MCF 10A (cell line): ENCODE results near the gene TSSK6. TPM values are rescaled to one million over a fixed set of nuclear protein-coding genes. Genes with fewer than 3 reads are reported as not detected.

ENCODE experiments used
- BruUV-seq: library from RNA; stranded (reverse); fragments of 400-500 nt; replicated peaks from 2 replicates; lab custom pipeline; 2021; lab: Mats Ljungman, UMichigan
- CTCF ChIA-PET: fragments of 300-600 bp; sonication (Branson Sonifier 250); formaldehyde crosslinking; extraction: SDS; loops from one replicate; lab custom pipeline; 2021; ENCODE audit warnings: antibody characterized with exemption, inconsistent platforms; lab: Yijun Ruan, JAX
- POLR2A ChIA-PET: fragments of 300-600, 350-650 bp; sonication (Branson Sonifier 250); formaldehyde crosslinking; extraction: SDS; loops from one replicate; lab custom pipeline; 2020; ENCODE audit warnings: antibody characterized with exemption, inconsistent platforms; lab: Yijun Ruan, JAX
- DNase-seq: peaks from one replicate; pipeline ENCODE4 v3.0.0-alpha.2; 2018; ENCODE audit not compliant: unreplicated experiment
- H3K27ac Mint-ChIP-seq: one replicate; pipeline ENCODE4 v1.8.0; 2022; ENCODE audit warnings: mild to moderate bottlenecking, low read depth, mixed read lengths; ENCODE audit not compliant: unreplicated experiment
- H3K27me3 Mint-ChIP-seq: one replicate; pipeline ENCODE4 v1.8.0; 2022; ENCODE audit warnings: mixed read lengths; ENCODE audit not compliant: insufficient read depth, unreplicated experiment
- H3K36me3 Mint-ChIP-seq: one replicate; pipeline ENCODE4 v1.8.0; 2022; ENCODE audit warnings: mild to moderate bottlenecking, moderate library complexity, mixed read lengths; ENCODE audit not compliant: insufficient read depth, unreplicated experiment
- H3K4me1 Mint-ChIP-seq: one replicate; pipeline ENCODE4 v1.8.0; 2022; ENCODE audit warnings: mixed read lengths; ENCODE audit not compliant: insufficient read depth, unreplicated experiment
- H3K4me3 Mint-ChIP-seq: one replicate; pipeline ENCODE4 v1.8.0; 2022; ENCODE audit warnings: mild to moderate bottlenecking, moderate library complexity, mixed read lengths; ENCODE audit not compliant: unreplicated experiment
- H3K9me3 Mint-ChIP-seq: one replicate; pipeline ENCODE4 v1.8.0; 2022; ENCODE audit warnings: mixed read lengths; ENCODE audit not compliant: unreplicated experiment
- intact Hi-C: fragments of 100-400 bp; cut with micrococcal nuclease; formaldehyde crosslinking; loops from 2 replicates; pipeline ENCODE4 v1.14.1; 2022
- total RNA-seq: library from RNA; stranded (reverse); gene quantifications from 2 replicates; pipeline ENCODE4 v1.2.3, GENCODE V29; 2022
- TF ChIP-seq, protein P1 (sequence below): fragments of 200-600 bp; IDR thresholded peaks from one replicate; pipeline ENCODE4 v1.8.0; 2022; ENCODE audit warnings: antibody characterized with exemption, mild to moderate bottlenecking; ENCODE audit not compliant: unreplicated experiment

The TSSK6 gene
- total RNA-seq, 1 experiment from 2014 or later = 4.8 TPM

DNA sequence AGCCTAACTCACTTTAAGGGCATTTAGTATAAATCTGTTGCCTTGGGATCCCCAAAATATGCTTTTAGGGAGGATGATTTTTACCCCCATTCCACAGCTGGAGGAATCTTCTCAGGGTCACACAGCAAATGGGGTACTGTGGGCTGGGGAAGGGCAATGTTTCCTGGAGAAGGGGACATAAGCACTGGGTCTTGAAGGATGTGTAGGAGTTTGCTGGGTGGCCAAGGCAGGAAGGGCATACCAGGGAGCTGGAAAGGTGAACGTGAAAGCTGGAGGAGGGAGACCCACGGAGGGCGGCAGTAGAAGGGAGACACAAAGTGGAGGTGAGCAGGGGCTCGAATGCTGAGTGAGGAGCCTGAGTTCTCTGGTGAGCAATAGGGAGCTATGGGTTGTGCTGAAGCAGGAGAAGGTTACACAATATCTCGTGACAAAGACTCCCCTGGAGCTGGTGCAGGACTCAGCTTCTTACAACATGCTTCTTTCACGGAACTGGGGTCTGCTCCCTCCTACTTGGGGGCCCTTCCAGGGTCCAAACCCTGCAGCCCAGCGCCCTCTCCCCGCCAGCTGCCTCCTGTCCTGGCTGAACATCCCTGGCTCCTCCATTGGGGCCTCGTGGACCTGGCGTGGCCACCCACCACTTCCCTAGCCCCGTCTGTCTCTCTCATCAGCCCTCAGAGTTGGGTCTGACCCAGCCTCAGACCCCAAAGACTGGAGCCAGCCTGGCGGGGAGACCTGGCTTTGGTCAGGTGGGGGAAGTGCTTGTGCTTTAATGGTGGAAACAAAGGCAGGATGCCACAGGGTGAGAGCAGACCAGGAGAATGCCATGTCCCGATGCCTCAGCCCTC lies 33.8 kb upstream of the TSSK6 start:
- no peaks in the 10 kb centered on the region for H3K9me3 Mint-ChIP-seq
- no peak overlapping the region for H3K27ac Mint-ChIP-seq
- no TSS peak for BruUV-seq
- peaks cover 6% of the 10 kb centered on the region for H3K4me1 Mint-ChIP-seq
- ChIA-PET CTCF (interaction anchor here (1.5 kb wide), 1 partner anchor 17 kb away, joined by 8 read pairs; no protein-coding TSS in a partner anchor), POLR2A (interaction anchor here (1.5 kb wide), 1 partner anchor 79 kb away, joined by 4 read pairs; no protein-coding TSS in a partner anchor)
- intact Hi-C loops = no loop called here
- DNase-seq = peak; percentile 30
- H3K36me3 Mint-ChIP-seq = no peaks in the 10 kb centered on the region
- no peak overlapping the region for H3K4me3 Mint-ChIP-seq
- no peaks in the 10 kb centered on the region for H3K27me3 Mint-ChIP-seq
- TF ChIP-seq, protein P1, sequence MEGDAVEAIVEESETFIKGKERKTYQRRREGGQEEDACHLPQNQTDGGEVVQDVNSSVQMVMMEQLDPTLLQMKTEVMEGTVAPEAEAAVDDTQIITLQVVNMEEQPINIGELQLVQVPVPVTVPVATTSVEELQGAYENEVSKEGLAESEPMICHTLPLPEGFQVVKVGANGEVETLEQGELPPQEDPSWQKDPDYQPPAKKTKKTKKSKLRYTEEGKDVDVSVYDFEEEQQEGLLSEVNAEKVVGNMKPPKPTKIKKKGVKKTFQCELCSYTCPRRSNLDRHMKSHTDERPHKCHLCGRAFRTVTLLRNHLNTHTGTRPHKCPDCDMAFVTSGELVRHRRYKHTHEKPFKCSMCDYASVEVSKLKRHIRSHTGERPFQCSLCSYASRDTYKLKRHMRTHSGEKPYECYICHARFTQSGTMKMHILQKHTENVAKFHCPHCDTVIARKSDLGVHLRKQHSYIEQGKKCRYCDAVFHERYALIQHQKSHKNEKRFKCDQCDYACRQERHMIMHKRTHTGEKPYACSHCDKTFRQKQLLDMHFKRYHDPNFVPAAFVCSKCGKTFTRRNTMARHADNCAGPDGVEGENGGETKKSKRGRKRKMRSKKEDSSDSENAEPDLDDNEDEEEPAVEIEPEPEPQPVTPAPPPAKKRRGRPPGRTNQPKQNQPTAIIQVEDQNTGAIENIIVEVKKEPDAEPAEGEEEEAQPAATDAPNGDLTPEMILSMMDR = no peak

DNA sequence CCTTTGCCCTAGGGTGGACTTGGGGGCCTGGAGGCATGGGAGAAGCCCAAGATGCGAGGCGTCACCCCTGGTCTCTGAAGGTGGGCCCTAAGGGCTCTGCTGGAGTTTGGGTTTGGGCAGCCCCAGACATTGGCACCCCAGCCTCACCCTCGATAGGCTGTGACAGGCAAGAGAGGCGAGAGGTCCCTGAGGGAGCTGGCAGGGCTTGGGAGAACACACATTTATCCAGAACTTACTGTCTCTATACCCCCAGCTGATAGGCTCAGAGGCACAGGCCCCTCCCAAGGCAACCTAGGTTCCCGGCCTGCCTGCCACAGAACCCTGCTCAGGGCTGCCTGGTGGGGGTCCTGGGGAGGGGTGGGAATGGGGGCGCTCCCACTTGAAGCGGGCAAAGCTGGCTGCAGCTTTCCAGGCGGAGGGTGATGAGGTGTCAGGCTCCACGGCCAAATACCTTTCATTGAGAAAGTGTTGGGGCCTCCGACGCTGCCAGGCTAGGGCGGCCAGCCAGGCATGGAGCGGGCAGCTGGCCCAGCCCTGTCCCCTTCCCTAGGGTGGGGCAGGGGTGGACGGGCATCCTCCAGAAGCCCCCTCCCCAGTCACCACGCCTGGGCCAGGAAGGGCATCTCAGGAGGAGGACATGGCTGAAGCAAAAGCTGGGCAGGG lies 32.5 kb upstream of the TSSK6 start:
- Mint-ChIP-seq H3K4me3 (no peak overlapping the region), H3K4me1 (peaks cover 6% of the 10 kb centered on the region), H3K27ac (no peak overlapping the region), H3K36me3 (no peaks in the 10 kb centered on the region), H3K9me3 (no peaks in the 10 kb centered on the region), H3K27me3 (no peaks in the 10 kb centered on the region)
- TF ChIP-seq, protein P1 = no peak
- DNase-seq = no peak
- POLR2A ChIA-PET = interaction anchor here (1.5 kb wide), 1 partner anchor 81 kb away, joined by 4 read pairs; no protein-coding TSS in a partner anchor
- intact Hi-C loops = no loop called here
- BruUV-seq = no TSS peak
- CTCF ChIA-PET = interaction anchor here (0.5 to 1.6 kb wide), 8 partner anchors 16 to 1215 kb away, joined by 3 to 13 read pairs (median 4); partner anchors contain the start of gene GMIP

DNA sequence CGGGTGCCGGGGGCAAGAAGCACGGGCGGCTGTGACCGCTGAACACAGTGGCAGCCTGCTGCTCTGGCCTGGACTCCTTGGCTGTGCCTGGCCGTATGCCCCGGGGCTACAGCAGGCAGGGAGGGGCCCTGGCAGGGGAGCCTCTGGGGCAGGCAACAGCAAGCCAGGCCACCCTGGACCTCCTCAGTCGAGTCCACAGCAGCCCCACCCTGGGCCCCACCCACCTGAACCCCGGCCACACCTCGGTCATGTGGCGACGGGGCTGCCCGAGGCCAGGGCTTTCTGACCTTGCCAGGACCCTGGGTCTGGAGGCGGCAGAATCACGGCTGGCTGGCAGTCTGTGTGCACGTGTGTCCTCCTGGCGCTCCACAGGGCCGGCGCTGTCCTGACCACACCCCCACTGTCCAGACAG lies 31.4 kb upstream of the TSSK6 start:
- H3K4me3 Mint-ChIP-seq = no peak overlapping the region
- CTCF ChIA-PET = interaction anchor here (0.5 to 1.6 kb wide), 5 partner anchors 15 to 97 kb away, joined by 3 to 13 read pairs (median 5); partner anchors contain the start of gene GMIP

More for the DNA sequence above, 31.4 kb upstream of the TSSK6 start:
- BruUV-seq = no TSS peak
- Mint-ChIP-seq H3K36me3 (no peaks in the 10 kb centered on the region), H3K27ac (no peak overlapping the region), H3K4me1 (peaks cover 6% of the 10 kb centered on the region), H3K9me3 (no peaks in the 10 kb centered on the region), H3K27me3 (no peaks in the 10 kb centered on the region)
- intact Hi-C loops = no loop called here
- TF ChIP-seq, protein P1 = no peak
- no peak for DNase-seq
- POLR2A ChIA-PET = no interaction called here
